Caki2 (cell line): Measurements from ENCODE around the gene PRKD3. TPM values are rescaled to one million over a fixed set of nuclear protein-coding genes. Genes with fewer than 3 reads are reported as not detected.

Experiments used
- DNase-seq: peaks from one replicate; pipeline ENCODE4 v3.0.0-alpha.2; 2015; ENCODE audit warnings: low read depth
- in situ Hi-C: cut with HindIII; loops from 2 replicates; pipeline ENCODE4 v1.10.0; 2016; ENCODE audit warnings: low sequenced_read_pairs, low pct_unique_long_range_greater_than_20kb, mixed read lengths
- total RNA-seq: library from RNA; depleted of rRNA; stranded (reverse); fragments of >200 nt; shearing (Covaris generic); gene quantifications from 2 replicates; pipeline ENCODE4 v1.2.3, GENCODE V29; 2014; ENCODE audit warnings: low replicate concordance; rRNA removed

The PRKD3 gene
- total RNA-seq, 1 experiment from 2014 or later = 8.4 TPM

DNA sequence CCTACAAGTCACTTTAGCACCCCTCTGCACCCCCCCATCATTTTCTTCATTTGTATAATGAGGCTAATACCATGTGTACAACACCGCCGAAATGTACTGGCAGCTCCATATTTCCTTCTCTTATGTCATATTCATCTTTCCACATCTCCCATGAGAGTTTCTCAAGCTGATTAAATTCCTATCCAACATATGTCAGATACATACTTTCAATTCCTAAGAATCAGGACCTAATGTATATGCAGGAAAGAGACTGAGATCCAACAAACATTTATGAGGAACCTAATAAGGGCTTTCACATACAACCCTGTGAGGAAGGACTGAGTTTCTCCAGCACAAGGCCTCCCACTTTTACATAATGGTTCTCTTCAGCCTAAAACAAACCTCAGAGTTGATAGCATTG lies 41.9 kb downstream of the PRKD3 start:
- no peak for DNase-seq
- in situ Hi-C loops = no loop called here

DNA sequence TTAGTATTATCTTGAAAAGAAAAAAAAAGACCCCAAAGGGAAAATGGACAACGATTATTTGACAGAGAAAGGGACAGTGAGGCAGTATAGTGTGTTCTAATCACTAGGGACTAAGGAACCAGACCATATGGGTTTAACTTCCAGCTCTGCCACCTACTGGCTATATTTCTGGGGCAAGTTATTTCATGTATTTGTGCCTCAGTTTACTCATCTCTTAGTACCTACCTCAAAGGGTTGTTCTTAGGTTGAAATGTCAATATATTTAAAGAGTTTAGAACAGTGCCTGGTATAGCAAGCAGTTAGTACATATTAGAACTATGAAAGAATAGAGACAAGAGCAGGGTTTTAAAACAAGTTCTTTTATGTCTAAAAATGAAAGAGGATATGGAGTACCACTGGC lies 42.7 kb downstream of the PRKD3 start:
- in situ Hi-C loops = no loop called here
- no peak for DNase-seq

DNA sequence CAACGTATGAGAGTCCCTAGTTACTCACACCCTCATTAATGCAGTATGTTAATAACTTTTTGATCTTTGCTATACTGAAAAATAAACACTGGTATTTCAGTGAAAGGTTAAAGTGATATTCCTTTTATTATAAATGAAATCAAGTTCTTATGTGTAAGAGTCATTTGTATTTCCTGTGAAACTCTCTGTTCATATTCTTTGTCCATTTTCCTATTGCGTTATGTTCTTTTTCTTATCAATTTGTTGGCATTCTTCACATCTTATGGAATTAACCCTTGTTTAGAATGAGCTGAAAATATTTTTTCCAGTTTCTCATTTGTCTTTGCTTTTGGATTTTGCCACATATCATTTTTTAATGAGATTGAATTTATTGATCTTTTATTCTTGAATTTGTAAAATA lies 48.3 kb downstream of the PRKD3 start:
- no peak for DNase-seq
- in situ Hi-C loops = no loop called here

Other genes starting within 250 kb of the PRKD3 start
- gene HEATR5B, start 240.5 kb downstream of the PRKD3 start, total RNA-seq = 2.8 and 5.8 TPM in 2 replicates
- gene GPATCH11, start 240.3 kb downstream of the PRKD3 start, total RNA-seq = 2.1 and 3.9 TPM in 2 replicates
- 16.8 and 17.0 TPM in 2 replicates for gene EIF2AK2, start 167.9 kb downstream of the PRKD3 start, total RNA-seq
- gene SULT6B1, start 136.2 kb downstream of the PRKD3 start, total RNA-seq = not detected in 2 replicates
- gene CEBPZOS, start 128.3 kb downstream of the PRKD3 start, total RNA-seq = 22.1 and 25.8 TPM in 2 replicates
- 23.7 and 31.9 TPM in 2 replicates for gene CEBPZ, start 93.2 kb downstream of the PRKD3 start, total RNA-seq
- 17.1 and 19.2 TPM in 2 replicates for gene NDUFAF7, start 93.2 kb downstream of the PRKD3 start, total RNA-seq
- gene QPCT, start 19.8 kb upstream of the PRKD3 start, total RNA-seq = 8.5 and 12.1 TPM in 2 replicates